H1 (cell line): Measurements from ENCODE around the gene SERPINA1. TPM values are rescaled to one million over a fixed set of nuclear protein-coding genes. Genes with fewer than 3 reads are reported as not detected.

ENCODE experiments used
- CTCF ChIA-PET: fragments of 300-600 bp; sonication (Branson Sonifier 250); formaldehyde crosslinking; loops from one replicate; lab custom pipeline; 2021; ENCODE audit not compliant: partially characterized antibody; lab: Charles Lee
- POLR2A ChIA-PET: fragments of 300-600 bp; sonication (Branson Sonifier 250); formaldehyde crosslinking; loops from one replicate; lab custom pipeline; 2021; ENCODE audit warnings: inconsistent platforms; ENCODE audit not compliant: partially characterized antibody; lab: Charles Lee
- DNase-seq, 2 experiments: peaks; one replicate each; pipeline versions ENCODE4 v3.0.0 to v3.0.0-alpha.2; 2010 to 2022; ENCODE audit warnings: low spot score in 2 of 2, low read depth in 1 of 2, mixed read lengths in 1 of 2
- FAIRE-seq: peaks from 2 replicates; lab custom pipeline; 2011; peaks lifted over from hg19 to GRCh38; lab: Jason Lieb, UNC
- H2AFZ ChIP-seq: 2 replicates; pipeline ENCODE4 v1.8.1; 2012; ENCODE audit warnings: low read length, inconsistent platforms
- H2AK5ac ChIP-seq: 2 replicates; pipeline ENCODE4 v1.6.1; 2013; ENCODE audit warnings: low read depth, low read length
- H2BK120ac ChIP-seq: replicated peaks from 2 replicates; pipeline ENCODE3; 2013; ENCODE audit warnings: low read depth, low read length, inconsistent platforms
- H2BK12ac ChIP-seq: 2 replicates; pipeline ENCODE4 v1.6.1; 2013; ENCODE audit warnings: low read depth, low read length
- H2BK15ac ChIP-seq: 2 replicates; pipeline ENCODE4 v1.6.1; 2013; ENCODE audit warnings: low read length
- H2BK20ac ChIP-seq: 2 replicates; pipeline ENCODE4 v1.6.1; 2013; ENCODE audit warnings: low read length
- H2BK5ac ChIP-seq: 2 replicates; pipeline ENCODE4 v1.6.1; 2013; ENCODE audit warnings: low read depth, low read length
- H3K14ac ChIP-seq: 2 replicates; pipeline ENCODE4 v1.6.1; 2013; ENCODE audit warnings: inconsistent platforms; ENCODE audit not compliant: insufficient read length
- H3K18ac ChIP-seq: 2 replicates; pipeline ENCODE4 v1.6.1; 2013; ENCODE audit warnings: low read length; ENCODE audit errors: extremely low read depth
- H3K23ac ChIP-seq: 2 replicates; pipeline ENCODE4 v1.6.1; 2013; ENCODE audit warnings: inconsistent platforms; ENCODE audit not compliant: insufficient read length
- H3K23me2 ChIP-seq: 2 replicates; pipeline ENCODE4 v1.6.1; 2013; ENCODE audit warnings: low read depth, low read length
- H3K27ac ChIP-seq: 2 replicates; pipeline ENCODE4 v1.6.1; 2011; ENCODE audit warnings: low read depth, low read length, inconsistent platforms
- H3K27me3 ChIP-seq, 4 experiments: replicated peaks in 1 of 4; 1 replicate in 1 of 4; 2 replicates in 3 of 4; pipeline versions ENCODE4 v1.6.1 to v1.8.1; 2011 to 2013; ENCODE audit warnings: low read length in 3 of 4, mild to moderate bottlenecking in 3 of 4, inconsistent platforms in 2 of 4, mixed read lengths in 2 of 4, moderate library complexity in 1 of 4; ENCODE audit not compliant: control insufficient read depth in 3 of 4, insufficient read depth in 3 of 4; ENCODE audit errors: extremely low read depth in 1 of 4
- H3K36me3 ChIP-seq, 4 experiments: 2 replicates each; pipeline versions ENCODE4 v1.6.1 to v1.8.1; 2011 to 2013; ENCODE audit warnings: mild to moderate bottlenecking in 4 of 4, low read length in 3 of 4, moderate library complexity in 2 of 4, control low read depth in 1 of 4, inconsistent platforms in 1 of 4; ENCODE audit not compliant: insufficient read depth in 4 of 4, control insufficient read depth in 2 of 4
- H3K4ac ChIP-seq: replicated peaks from 2 replicates; pipeline ENCODE3; 2013; ENCODE audit warnings: low read length, low read depth, mixed read lengths, inconsistent platforms; ENCODE audit not compliant: insufficient read length
- H3K4me1 ChIP-seq, 4 experiments: replicated peaks in 1 of 4; 1 replicate in 1 of 4; 2 replicates in 3 of 4; pipeline versions ENCODE4 v1.6.1 to v1.8.1; 2011 to 2013; ENCODE audit warnings: low read length in 3 of 4, inconsistent platforms in 2 of 4, mixed read lengths in 1 of 4; ENCODE audit not compliant: insufficient read depth in 4 of 4, control insufficient read depth in 3 of 4
- H3K4me2 ChIP-seq, 2 experiments: 2 replicates each; pipeline versions ENCODE4 v1.6.1 to v1.8.1; 2011 to 2013; ENCODE audit warnings: low read depth in 2 of 2, low read length in 2 of 2, control low read depth in 1 of 2, inconsistent platforms in 1 of 2, mild to moderate bottlenecking in 1 of 2; ENCODE audit not compliant: insufficient read depth in 1 of 2
- H3K4me3 ChIP-seq, 4 experiments: fragments of 200-600, 300-600 bp in 1 of 4; sonication (generic), shearing (Covaris generic), sonication (Bioruptor Twin) in 1 of 4; 2 replicates each; pipeline versions ENCODE4 v1.5.1 to v1.8.1; 2011 to 2016; ENCODE audit warnings: low read length in 4 of 4, low read depth in 3 of 4, control low read depth in 2 of 4, inconsistent platforms in 2 of 4, mild to moderate bottlenecking in 2 of 4, mixed read lengths in 1 of 4, moderate library complexity in 1 of 4; ENCODE audit not compliant: insufficient read depth in 2 of 4; ENCODE audit errors: extremely low read depth in 1 of 4
- H3K56ac ChIP-seq: replicated peaks from 2 replicates; pipeline ENCODE3; 2013; ENCODE audit warnings: low read depth, mild to moderate bottlenecking, mixed read lengths, low read length, inconsistent platforms; ENCODE audit not compliant: insufficient read length
- H3K79me1 ChIP-seq: 2 replicates; pipeline ENCODE4 v1.6.1; 2013; ENCODE audit warnings: low read depth, low read length, control low read depth
- H3K79me2 ChIP-seq, 2 experiments: 2 replicates each; pipeline versions ENCODE4 v1.6.1 to v1.8.1; 2012 to 2013; ENCODE audit warnings: low read length in 2 of 2, mild to moderate bottlenecking in 2 of 2, inconsistent platforms in 1 of 2; ENCODE audit not compliant: insufficient read depth in 2 of 2, control insufficient read depth in 1 of 2
- H3K9ac ChIP-seq, 4 experiments: replicated peaks in 1 of 4; 1 replicate in 1 of 4; 2 replicates in 3 of 4; pipeline versions ENCODE4 v1.6.1 to v1.8.1; 2011 to 2013; ENCODE audit warnings: low read depth in 3 of 4, low read length in 3 of 4, control low read depth in 2 of 4, mild to moderate bottlenecking in 2 of 4, moderate library complexity in 2 of 4, inconsistent platforms in 1 of 4; ENCODE audit errors: extremely low read depth in 1 of 4
- H3K9me3 ChIP-seq, 2 experiments: 2 replicates each; pipeline versions ENCODE4 v1.6.1 to v1.8.1; 2012 to 2013; ENCODE audit warnings: mild to moderate bottlenecking in 2 of 2, moderate library complexity in 2 of 2, control low read depth in 1 of 2, inconsistent platforms in 1 of 2, low read depth in 1 of 2, low read length in 1 of 2, mixed read lengths in 1 of 2; ENCODE audit not compliant: insufficient read depth in 2 of 2
- H4K20me1 ChIP-seq, 2 experiments: replicated peaks in 1 of 2; 2 replicates each; pipeline versions ENCODE3 to v1.8.1; 2011 to 2013; ENCODE audit warnings: inconsistent platforms in 2 of 2, low read length in 2 of 2, mild to moderate bottlenecking in 1 of 2; ENCODE audit not compliant: insufficient read depth in 2 of 2, control insufficient read depth in 1 of 2
- H4K5ac ChIP-seq: 2 replicates; pipeline ENCODE4 v1.6.1; 2013; ENCODE audit warnings: low read length, low read depth, mixed read lengths, inconsistent platforms; ENCODE audit not compliant: insufficient read length
- H4K8ac ChIP-seq: 2 replicates; pipeline ENCODE4 v1.8.0; 2013; ENCODE audit warnings: mild to moderate bottlenecking, moderate library complexity, low read length, inconsistent platforms; ENCODE audit not compliant: insufficient read depth; ENCODE audit errors: extremely low read depth
- H4K91ac ChIP-seq: replicated peaks from 2 replicates; pipeline ENCODE3; 2013; ENCODE audit warnings: low read length, mixed read lengths, inconsistent platforms; ENCODE audit not compliant: insufficient read length
- ATF2 ChIP-seq: IDR thresholded peaks from 2 replicates; pipeline ENCODE4 v1.6.1; 2012; ENCODE audit warnings: low read length, inconsistent platforms
- BRCA1 ChIP-seq: IDR thresholded peaks from 2 replicates; pipeline ENCODE4 v1.6.1; 2012; ENCODE audit warnings: low read depth, low read length, improper control_type of control experiment
- CREB1 ChIP-seq: IDR thresholded peaks from 2 replicates; pipeline ENCODE4 v1.6.1; 2012; ENCODE audit warnings: inconsistent platforms
- E2F6 ChIP-seq: IDR thresholded peaks from 2 replicates; pipeline ENCODE4 v1.6.1; 2012; ENCODE audit warnings: inconsistent platforms
- NANOG ChIP-seq: IDR thresholded peaks from 2 replicates; pipeline ENCODE4 v1.6.1; 2011; ENCODE audit warnings: low read length, low read depth, mild to moderate bottlenecking, inconsistent platforms; ENCODE audit not compliant: insufficient read depth, poor library complexity, severe bottlenecking
- RBBP5 ChIP-seq: IDR thresholded peaks from 2 replicates; pipeline ENCODE4 v1.7.1; 2012; ENCODE audit warnings: low read depth, mild to moderate bottlenecking, inconsistent platforms, low read length, moderate library complexity, borderline replicate concordance
- SP4 ChIP-seq: IDR thresholded peaks from 2 replicates; pipeline ENCODE4 v1.6.1; 2012; ENCODE audit warnings: low read length, inconsistent platforms
- TAF7 ChIP-seq: optimal IDR thresholded peaks from 2 replicates; pipeline ENCODE3; 2011; ENCODE audit warnings: low read depth, mild to moderate bottlenecking, inconsistent platforms, low read length, moderate library complexity, borderline replicate concordance
- ZNF274 ChIP-seq: IDR thresholded peaks from 2 replicates; pipeline ENCODE4 v1.7.0; 2012; ENCODE audit warnings: low read length, borderline replicate concordance; ENCODE audit errors: extremely low read depth
- WGBS, 2 experiments: shearing (Covaris generic) in 1 of 2; methylation state at CpG; one replicate each; pipeline versions ENCODE4 v1.1.6 to v1.1.7; 2013 to 2015; ENCODE audit warnings: low lambda C conversion rate in 2 of 2, mixed read lengths in 2 of 2, inconsistent platforms in 1 of 2, low coverage in 1 of 2, missing lambda C conversion rate in 1 of 2; ENCODE audit not compliant: insufficient replicate concordance in 2 of 2, insufficient coverage in 1 of 2, insufficient read length in 1 of 2; ENCODE audit errors: extremely low coverage in 1 of 2, missing lambda C conversion rate in 1 of 2; 5-methylcytosine and 5-hydroxymethylcytosine counted together
- polyA plus RNA-seq, 7 experiments: library from polyadenylated mRNA; depleted of rRNA in 3 of 7; stranded (reverse) in 5 of 7; unstranded in 2 of 7; fragments of >200 nt in 5 of 7; fragments of 200-250 nt in 2 of 7; gene quantifications; 1 replicate in 5 of 7; 2 replicates in 1 of 7; 4 replicates in 1 of 7; pipeline versions ENCODE4 v1.2.1 to v1.2.3, GENCODE V29; 2011 to 2013; ENCODE audit warnings: missing spikeins in 2 of 7, mixed read lengths in 2 of 7
- total RNA-seq: library from RNA; stranded (reverse); fragmentation: NEBNext Ultra II Directional; extraction: Animal tissue kit (Norgen Biotek cat#: 25700); gene quantifications from 2 replicates; pipeline ENCODE4 v1.2.1, GENCODE V29; 2021

The SERPINA1 gene
- total and polyA plus RNA-seq, 2 of the 8 experiments (the other 6 are each of a cell fraction or from before 2014, with no cell fraction given), result 0.08 TPM; not detected in 1

GRCh38 chr14:94367347-94368242 is 20.8 kb downstream of the SERPINA1 start:
- no peaks in the 10 kb centered on the region for H3K27me3 ChIP-seq
- no peak for DNase-seq
- no peak overlapping the region for H2BK12ac ChIP-seq
- H3K79me2 ChIP-seq, result peaks cover 0 to 3% of the 10 kb centered on the region in 2 experiments; a peak in 1 of 4 replicates
- WGBS, 2 experiments, result 86% methylated on average over 12 of the region's 12 CpGs; no CpG with 5 or more reads in 1 of the 2 experiments
- no peaks in the 10 kb centered on the region for H4K20me1 ChIP-seq
- H3K4me1 ChIP-seq, result peaks cover 0 to 4% (median 0%) of the 10 kb centered on the region in 4 experiments; a peak in 4 of 7 replicates
- H3K4ac ChIP-seq, result no peak overlapping the region
- H3K79me1 ChIP-seq, result no peaks in the 10 kb centered on the region
- no peak overlapping the region for H4K91ac ChIP-seq
- H3K9me3 ChIP-seq, result no peaks in the 10 kb centered on the region
- H3K36me3 ChIP-seq, result no peaks in the 10 kb centered on the region
- FAIRE-seq, result no peak
- no peak overlapping the region for H3K9ac ChIP-seq
- H3K4me3 ChIP-seq, result no peak overlapping the region
- H3K14ac ChIP-seq, result no peak overlapping the region
- H4K5ac ChIP-seq, result no peak overlapping the region
- no peak overlapping the region for H4K8ac ChIP-seq
- no peak overlapping the region for H3K23ac ChIP-seq
- no peak overlapping the region for H2BK20ac ChIP-seq
- ChIA-PET POLR2A (no interaction called here), CTCF (interaction anchor here (0.9 to 1.5 kb wide), 3 partner anchors 9 to 19 kb away, joined by 4 to 5 read pairs (median 5); no protein-coding TSS in a partner anchor)
- no peak overlapping the region for H2AFZ ChIP-seq
- H2BK15ac ChIP-seq, result 0 out of 2 replicates have a peak overlapping the region, but pooled peaks have one; percentile 46
- no peak overlapping the region for H3K27ac ChIP-seq
- no peak overlapping the region for H3K18ac ChIP-seq
- no peak overlapping the region for H2BK5ac ChIP-seq
- H3K4me2 ChIP-seq, result no peak overlapping the region
- peaks cover 4% of the 10 kb centered on the region; the same call in 1 of the 2 replicates for H3K23me2 ChIP-seq
- H2AK5ac ChIP-seq, result no peak overlapping the region
- no peak overlapping the region for H3K56ac ChIP-seq
- no peak overlapping the region for H2BK120ac ChIP-seq
- TF ChIP-seq ATF2 (no peak), ZNF274 (no peak), TAF7 (no peak), CREB1 (no peak), NANOG (no peak), E2F6 (no peak), SP4 (no peak), BRCA1 (no peak), RBBP5 (no peak)
